COLO668 (cell line): ENCODE measurements around the gene CDH18.

ENCODE experiments used
- DNase-seq: peaks from one replicate; lab custom pipeline; 2025; ENCODE audit not compliant: unreplicated experiment; lab: John Stamatoyannopoulos, UW

Gene CDH18

GRCh38 chr5:19615071-19615470 is 372.9 kb downstream of the CDH18 start:
- no peak for DNase-seq

DNA sequence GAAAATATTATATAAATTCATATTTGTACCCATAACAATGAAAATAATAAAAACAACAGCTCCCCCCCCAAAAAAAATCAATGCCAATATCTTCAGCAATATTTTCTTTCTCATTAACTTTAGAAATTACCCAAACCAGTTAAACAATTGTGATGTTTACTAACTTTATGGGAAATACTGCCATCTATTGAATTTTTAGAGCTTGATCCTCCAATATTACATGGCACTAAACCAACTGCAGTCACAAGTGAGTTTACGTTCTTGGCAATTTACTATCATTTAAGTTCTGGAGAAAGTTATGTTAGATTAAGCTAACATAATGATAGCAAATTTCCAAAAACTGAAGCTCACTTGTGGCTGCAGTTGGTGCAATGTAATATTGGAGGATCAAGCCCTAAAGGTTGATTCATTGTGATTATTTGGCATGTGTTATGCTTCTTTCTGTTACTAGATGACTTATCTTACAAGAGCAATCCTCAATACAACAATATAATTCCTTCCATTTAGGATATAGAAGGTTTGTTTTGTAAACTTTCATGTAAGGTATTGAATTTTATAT is 379.5 kb downstream of the CDH18 start:
- no peak for DNase-seq

DNA sequence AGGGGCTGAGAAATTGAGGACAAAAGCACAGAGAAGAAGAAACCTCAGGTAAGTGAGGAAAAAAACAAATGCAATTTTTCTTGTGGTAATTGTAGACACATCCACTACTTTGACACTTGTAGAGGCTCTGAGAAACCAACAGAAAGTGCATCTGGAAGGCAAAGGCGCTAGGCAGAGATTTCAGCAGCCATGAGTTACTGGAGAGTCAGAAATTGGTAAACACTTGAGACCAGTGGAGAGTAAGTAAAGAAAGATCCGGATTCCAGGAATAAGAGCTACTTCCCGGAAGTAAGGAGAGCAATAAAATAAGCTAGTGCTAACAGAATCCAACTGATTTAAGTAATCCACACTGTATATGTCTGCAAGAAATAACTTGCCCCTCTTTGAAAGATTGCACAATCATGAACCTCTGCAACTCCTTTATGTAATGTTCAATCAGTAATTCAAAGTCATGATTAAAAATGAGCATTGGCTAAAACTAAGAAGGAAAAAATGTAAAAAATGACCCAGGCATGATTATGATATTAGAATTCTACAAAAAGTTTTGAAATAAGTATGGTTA is 382.1 kb downstream of the CDH18 start:
- no peak for DNase-seq

GRCh38 chr5:19584131-19584530 is 403.9 kb downstream of the CDH18 start:
- DNase-seq, result no peak

GRCh38 chr5:19577882-19578281 is 410.1 kb downstream of the CDH18 start:
- no peak for DNase-seq

GRCh38 chr5:19568004-19568403 is 420.0 kb downstream of the CDH18 start:
- DNase-seq, result no peak

DNA sequence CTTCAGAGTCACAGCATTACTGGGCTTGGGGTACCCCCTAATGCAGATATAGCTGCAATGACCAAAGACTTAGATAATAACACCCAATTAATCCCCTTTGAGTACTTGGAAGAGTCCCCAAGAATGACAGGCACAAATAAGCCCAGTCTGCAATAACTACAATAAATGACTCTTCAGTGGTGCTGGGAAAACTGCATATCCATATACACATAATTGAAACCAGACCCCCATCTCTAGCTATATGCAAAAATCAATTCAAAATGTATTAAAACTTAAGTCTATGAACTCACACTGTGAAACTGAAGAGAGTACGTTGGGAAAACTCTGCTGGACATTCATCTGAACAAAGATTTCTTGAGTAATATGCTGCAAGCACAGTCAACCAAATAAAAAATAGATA is 422.5 kb downstream of the CDH18 start:
- no peak for DNase-seq

- peak; percentile 13 for DNase-seq
Measured at GRCh38 chr5:19564036-19564435, 424.0 kb downstream of the CDH18 start.

DNA sequence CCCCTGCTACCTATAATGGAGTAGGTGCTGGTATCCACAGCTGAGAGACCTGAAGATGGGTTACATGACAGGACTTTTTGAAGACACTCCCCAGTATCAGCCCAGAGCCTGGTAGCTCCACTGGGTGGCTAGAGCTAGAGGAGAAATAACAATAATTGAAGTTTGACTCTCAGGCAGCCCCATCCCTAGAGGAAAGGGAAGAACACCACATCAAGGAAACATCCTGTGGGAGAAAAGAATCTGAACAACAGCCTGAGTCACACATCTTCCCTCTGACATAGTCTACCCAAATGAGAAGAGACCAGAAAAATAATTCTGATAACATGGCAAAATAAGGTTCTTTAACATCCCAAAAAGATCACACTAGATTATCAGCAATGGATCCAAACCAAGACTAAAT is 432.1 kb downstream of the CDH18 start:
- DNase-seq, result no peak

- DNase-seq, result no peak
Measured at GRCh38 chr5:19555436-19555835, 432.6 kb downstream of the CDH18 start.

DNA sequence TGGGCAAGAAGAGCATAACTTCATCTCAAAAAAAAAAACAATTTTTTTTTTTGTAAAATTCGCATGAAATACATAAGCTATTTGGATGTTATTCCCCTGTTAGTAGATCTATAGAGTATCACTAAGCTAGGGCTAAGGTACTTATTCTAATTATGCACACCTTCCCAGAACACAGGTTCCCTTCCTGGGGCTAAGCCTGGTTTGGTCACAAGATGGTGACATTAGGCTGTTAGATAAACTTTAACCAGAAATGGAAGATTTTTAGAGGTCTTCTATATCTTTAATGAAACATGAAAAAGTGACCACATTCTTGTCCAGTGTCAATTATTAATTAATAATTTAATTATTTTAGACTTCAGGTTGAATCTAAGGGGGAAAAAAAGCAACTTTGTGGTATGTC is 433.5 kb downstream of the CDH18 start:
- no peak for DNase-seq

DNA sequence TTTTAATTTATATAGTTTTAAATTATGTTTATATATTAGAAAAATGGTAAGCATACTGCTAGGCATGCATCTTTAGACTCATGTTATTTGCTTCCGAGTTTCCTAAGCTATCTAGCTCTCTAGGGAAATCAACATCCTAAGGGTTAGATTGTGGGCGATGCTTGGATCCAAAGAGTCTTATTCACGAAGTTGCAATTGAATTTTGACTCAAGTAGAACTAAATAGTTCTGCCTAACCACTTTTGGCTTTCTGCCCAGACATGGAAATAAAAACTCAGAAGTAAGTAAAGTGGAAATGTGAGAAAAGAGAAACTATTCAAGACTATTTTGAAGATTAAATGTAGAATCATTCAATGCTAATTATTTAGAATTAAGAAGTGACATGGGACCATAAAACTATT is 440.4 kb downstream of the CDH18 start:
- no peak for DNase-seq

- no peak for DNase-seq
Measured at GRCh38 chr5:19546521-19546920, 441.5 kb downstream of the CDH18 start.

GRCh38 chr5:19538607-19539006 is 449.4 kb downstream of the CDH18 start:
- DNase-seq, result no peak

DNA sequence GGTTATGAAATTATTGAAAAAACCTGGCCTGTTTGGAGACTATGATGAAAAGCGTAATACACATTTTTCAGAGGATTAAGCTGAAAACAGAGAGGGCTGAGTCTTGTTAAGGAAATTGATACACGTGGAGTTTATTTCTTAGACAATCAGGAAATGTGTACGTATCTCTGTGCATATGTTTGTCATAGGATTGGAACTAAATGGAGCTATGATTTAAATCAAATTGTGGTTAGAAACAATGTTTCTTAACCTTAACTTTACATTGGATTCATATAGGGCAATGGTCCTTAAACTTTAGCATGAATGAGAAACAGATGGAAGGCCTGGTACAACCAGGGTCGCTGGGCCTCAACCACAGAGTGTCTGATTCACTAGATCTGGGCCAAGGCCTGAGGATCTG is 451.6 kb downstream of the CDH18 start:
- no peak for DNase-seq

DNA sequence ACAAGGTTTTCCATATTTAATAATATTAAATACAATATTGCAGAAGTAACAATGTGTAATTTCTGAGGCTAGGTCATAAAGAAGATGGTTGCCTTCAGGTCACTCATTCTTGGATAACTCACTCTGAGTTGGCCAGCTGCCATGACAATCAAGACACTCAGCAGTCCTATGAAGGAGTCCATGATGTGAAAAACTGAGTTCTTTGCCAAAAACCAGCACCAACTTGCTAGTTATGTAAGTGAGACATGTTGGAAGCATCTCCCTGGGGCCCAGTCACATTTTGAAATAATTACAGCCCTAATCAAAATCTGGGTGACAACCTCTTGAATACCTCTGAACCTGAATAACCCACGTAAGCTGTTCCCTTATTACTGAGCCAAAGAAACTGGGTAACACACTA is 453.2 kb downstream of the CDH18 start:
- no peak for DNase-seq

DNA sequence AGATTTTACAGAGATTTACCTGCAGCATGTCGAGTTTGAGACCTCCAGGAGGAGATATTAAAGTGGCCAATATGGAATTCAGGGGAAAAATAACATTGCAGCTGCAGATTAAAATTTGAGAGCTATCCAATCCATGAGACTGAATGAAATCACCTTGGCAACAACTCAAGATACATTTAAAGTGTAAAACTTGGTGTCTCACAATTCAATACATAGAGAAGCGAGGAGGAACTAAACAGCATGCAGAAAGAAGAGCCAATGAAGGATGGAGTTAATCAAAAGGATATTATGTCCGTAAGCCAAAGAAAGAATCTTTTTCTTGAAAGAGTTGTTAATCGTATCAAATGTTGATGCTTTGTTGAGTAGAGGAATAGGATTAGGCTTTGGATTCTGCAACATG is 455.1 kb downstream of the CDH18 start:
- no peak for DNase-seq

- DNase-seq, result peak; percentile 59
Measured at GRCh38 chr5:19531374-19531952, 456.5 kb downstream of the CDH18 start.

DNA sequence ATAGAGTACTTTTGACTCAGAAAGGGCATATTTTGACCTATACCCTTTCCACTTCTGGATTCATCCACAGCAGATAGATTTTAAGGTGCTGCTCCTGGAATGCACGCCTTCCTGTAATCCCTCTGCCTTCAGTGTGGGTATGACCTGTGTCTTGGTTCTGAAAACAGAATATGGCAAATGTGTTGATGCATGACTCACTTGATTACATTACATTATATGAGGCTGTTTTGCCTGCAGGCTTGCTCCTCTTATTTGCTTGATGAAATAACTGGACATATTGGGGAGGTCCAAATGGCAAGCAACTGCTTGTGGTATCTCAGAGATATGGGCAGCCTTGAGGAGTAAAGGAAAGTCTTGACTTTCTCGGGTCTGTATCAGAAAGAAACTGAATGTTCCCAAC is 468.6 kb downstream of the CDH18 start:
- DNase-seq, result no peak

- DNase-seq, result no peak
Measured at GRCh38 chr5:19498852-19499251, 489.1 kb downstream of the CDH18 start.

GRCh38 chr5:19497229-19497815 is 490.7 kb downstream of the CDH18 start:
- no peak for DNase-seq

DNA sequence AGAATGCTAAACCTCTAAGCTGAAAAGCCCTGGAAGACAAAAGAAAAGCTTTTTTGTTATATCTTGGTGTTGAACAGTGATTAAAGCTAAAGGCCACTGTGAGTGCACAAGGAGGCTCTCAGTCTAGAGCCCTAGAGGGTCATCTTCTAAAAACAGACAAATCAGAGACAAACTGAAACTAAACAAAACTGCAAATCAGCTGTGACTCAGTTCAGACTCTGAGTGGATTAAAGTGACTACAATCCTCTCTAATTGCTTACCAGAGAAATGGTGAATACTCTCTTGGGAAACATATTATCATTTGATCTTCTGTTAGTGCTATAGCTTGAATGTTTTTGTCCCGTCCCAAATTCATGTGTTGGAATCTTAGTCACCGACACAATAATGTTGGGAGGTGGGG is 491.9 kb downstream of the CDH18 start:
- DNase-seq, result no peak

DNA sequence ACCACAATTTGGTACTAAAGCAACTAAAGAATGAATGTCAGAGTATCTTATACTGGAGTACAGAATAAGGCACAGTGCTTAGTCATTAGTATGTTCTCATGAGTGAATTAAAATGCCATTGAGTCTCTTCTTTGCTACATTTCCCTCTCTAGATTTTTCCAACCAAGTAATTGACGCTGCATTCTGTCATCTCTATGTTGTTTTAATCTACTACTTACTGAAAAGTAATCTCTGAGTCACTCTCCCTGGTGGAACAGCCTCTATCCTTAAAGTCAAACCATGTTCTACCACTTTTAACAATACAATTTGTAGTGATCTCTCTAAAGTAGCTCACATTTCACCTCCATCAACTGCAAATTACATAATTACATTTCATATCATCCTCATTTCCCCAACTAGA is 495.1 kb downstream of the CDH18 start:
- DNase-seq, result no peak
